Smooth muscle cell (in vitro differentiated cells): ENCODE results near the gene C11orf24. TPM values are rescaled to one million over a fixed set of nuclear protein-coding genes. Genes with fewer than 3 reads are reported as not detected.

ENCODE experiments used
- DNase-seq: peaks from one replicate; lab custom pipeline; 2025; ENCODE audit not compliant: unreplicated experiment; lab: John Stamatoyannopoulos, UW
- H2AFZ ChIP-seq: fragments of 200-600 bp; sonication (generic); 2 replicates; pipeline ENCODE4 v1.6.0; 2016; ENCODE audit warnings: antibody characterized with exemption, low read depth, mild to moderate bottlenecking
- H3F3A ChIP-seq: fragments of 200-600 bp; sonication (generic); 2 replicates; pipeline ENCODE4 v1.6.0; 2017; ENCODE audit warnings: antibody characterized with exemption, low read depth
- H3K27ac ChIP-seq: fragments of 200-600 bp; sonication (generic); 2 replicates; pipeline ENCODE4 v1.5.1; 2016; ENCODE audit warnings: low read depth, mild to moderate bottlenecking
- H3K27me3 ChIP-seq: fragments of 200-600 bp; sonication (generic); 2 replicates; pipeline ENCODE4 v1.6.1; 2016; ENCODE audit warnings: low read depth, mild to moderate bottlenecking
- H3K36me3 ChIP-seq: fragments of 200-600 bp; sonication (generic); 2 replicates; pipeline ENCODE4 v1.5.1; 2016; ENCODE audit warnings: low read depth
- H3K4me1 ChIP-seq: fragments of 200-600 bp; sonication (generic); 2 replicates; pipeline ENCODE4 v1.5.1; 2016; ENCODE audit warnings: low read depth
- H3K4me2 ChIP-seq: fragments of 200-600 bp; sonication (generic); 2 replicates; pipeline ENCODE4 v1.6.0; 2016; ENCODE audit warnings: mild to moderate bottlenecking
- H3K4me3 ChIP-seq: fragments of 200-600 bp; sonication (generic); 2 replicates; pipeline ENCODE4 v1.5.1; 2016; ENCODE audit warnings: mild to moderate bottlenecking
- H3K79me2 ChIP-seq: fragments of 200-600 bp; sonication (generic); 2 replicates; pipeline ENCODE4 v1.6.0; 2016; ENCODE audit warnings: low read depth, mild to moderate bottlenecking
- H3K9ac ChIP-seq: fragments of 200-600 bp; sonication (generic); 2 replicates; pipeline ENCODE4 v1.6.0; 2016; ENCODE audit warnings: low read depth
- H3K9me3 ChIP-seq: fragments of 200-600 bp; sonication (generic); replicated peaks from 2 replicates; pipeline ENCODE4 v1.5.1; 2016; ENCODE audit warnings: low read depth
- H4K20me1 ChIP-seq: fragments of 200-600 bp; sonication (generic); 2 replicates; pipeline ENCODE4 v1.6.0; 2016; ENCODE audit warnings: low read depth
- WGBS: methylation state at CpG from one replicate; pipeline ENCODE4 v1.1.7; 2016; ENCODE audit warnings: low lambda C conversion rate; 5-methylcytosine and 5-hydroxymethylcytosine counted together
- polyA plus RNA-seq: library from polyadenylated mRNA; unstranded; fragments of >200 nt; fragmentation: Nextera tagmentation; extraction: Ambion mirVana; gene quantifications from 2 replicates; pipeline ENCODE4 v1.2.1, GENCODE V29; 2016
- total RNA-seq: library from RNA; depleted of rRNA; stranded (reverse); fragments of >200 nt; gene quantifications from 2 replicates; pipeline ENCODE4 v1.2.3, GENCODE V29; 2014
- TF ChIP-seq, protein P1 (sequence below): fragments of 200-600 bp; sonication (generic); IDR thresholded peaks from 2 replicates; pipeline ENCODE4 v1.5.1; 2017; ENCODE audit warnings: borderline replicate concordance, mild to moderate bottlenecking, antibody characterized with exemption; ENCODE audit not compliant: insufficient read depth, poor library complexity, severe bottlenecking

C11orf24 gene
- total and polyA plus RNA-seq, 2 experiments from 2014 or later, result 58.1 to 97.5 TPM

DNA sequence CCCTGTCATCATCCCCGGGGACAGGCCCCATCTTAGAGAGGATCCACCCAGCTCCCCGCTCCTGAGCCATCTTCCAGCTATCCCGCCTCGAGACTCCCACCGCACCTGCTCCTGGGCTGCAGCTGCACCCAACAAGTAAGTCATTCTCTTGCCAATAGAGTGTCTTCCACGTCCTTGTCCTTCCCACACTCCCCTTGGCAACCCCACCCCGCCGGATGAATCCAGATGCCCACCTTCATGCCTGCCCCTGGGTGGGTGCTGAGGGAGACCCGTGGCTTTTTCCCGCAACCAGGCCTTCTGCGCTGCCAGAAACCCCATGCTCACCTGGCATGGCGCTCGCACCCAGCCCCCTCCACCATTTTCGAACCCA is 11.1 kb upstream of the C11orf24 start:
- Histone ChIP-seq H3F3A (no peaks in the 10 kb centered on the region), H3K4me3 (no peak overlapping the region), H4K20me1 (no peaks in the 10 kb centered on the region), H3K27me3 (no peaks in the 10 kb centered on the region), H3K36me3 (no peaks in the 10 kb centered on the region), H3K4me1 (no peaks in the 10 kb centered on the region), H3K4me2 (no peak overlapping the region), H2AFZ (no peak overlapping the region), H3K27ac (no peak overlapping the region), H3K9ac (no peak overlapping the region), H3K9me3 (no peaks in the 10 kb centered on the region), H3K79me2 (no peaks in the 10 kb centered on the region)
- TF ChIP-seq, protein P1, sequence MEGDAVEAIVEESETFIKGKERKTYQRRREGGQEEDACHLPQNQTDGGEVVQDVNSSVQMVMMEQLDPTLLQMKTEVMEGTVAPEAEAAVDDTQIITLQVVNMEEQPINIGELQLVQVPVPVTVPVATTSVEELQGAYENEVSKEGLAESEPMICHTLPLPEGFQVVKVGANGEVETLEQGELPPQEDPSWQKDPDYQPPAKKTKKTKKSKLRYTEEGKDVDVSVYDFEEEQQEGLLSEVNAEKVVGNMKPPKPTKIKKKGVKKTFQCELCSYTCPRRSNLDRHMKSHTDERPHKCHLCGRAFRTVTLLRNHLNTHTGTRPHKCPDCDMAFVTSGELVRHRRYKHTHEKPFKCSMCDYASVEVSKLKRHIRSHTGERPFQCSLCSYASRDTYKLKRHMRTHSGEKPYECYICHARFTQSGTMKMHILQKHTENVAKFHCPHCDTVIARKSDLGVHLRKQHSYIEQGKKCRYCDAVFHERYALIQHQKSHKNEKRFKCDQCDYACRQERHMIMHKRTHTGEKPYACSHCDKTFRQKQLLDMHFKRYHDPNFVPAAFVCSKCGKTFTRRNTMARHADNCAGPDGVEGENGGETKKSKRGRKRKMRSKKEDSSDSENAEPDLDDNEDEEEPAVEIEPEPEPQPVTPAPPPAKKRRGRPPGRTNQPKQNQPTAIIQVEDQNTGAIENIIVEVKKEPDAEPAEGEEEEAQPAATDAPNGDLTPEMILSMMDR, result no peak
- WGBS, result 96% methylated on average over 14 of the region's 14 CpGs
- no peak for DNase-seq

DNA sequence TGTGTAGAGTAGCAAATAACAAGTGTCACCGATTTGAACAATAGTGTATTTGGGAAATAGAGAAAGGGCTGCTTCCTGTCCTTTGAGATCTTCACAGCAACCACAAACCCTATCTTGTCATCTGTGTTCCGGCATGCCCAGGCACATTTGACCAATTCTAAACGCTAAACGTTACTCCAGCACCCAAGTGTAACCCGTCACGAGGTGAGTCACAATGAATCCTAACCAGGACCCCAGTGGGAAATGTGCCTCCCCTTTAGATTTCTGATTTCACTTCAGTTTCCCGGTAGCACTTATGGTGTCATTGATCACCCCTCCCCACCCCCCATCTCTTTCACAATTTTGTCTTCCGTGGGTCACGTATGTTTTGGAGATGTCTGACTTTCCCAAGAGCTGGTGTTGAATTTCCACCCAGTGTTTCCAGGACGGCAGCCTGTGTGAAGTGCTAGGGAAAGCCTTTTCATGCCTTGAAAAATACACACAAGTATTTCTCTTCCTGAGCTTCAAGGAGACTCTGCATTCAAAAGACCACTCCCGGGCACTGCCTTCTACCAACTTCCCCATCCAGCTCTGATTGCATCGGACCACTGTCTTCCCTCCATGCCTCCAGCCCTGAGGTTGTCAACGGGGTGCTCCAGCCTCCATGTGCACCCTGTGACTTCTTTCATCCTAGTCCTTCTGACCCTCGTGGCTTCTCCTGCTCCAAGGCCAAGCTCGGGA is 10.5 kb upstream of the C11orf24 start:
- no peak for DNase-seq
- Histone ChIP-seq H2AFZ (no peak overlapping the region), H3K79me2 (no peaks in the 10 kb centered on the region), H3K27ac (no peak overlapping the region), H3K27me3 (no peaks in the 10 kb centered on the region), H3K4me3 (no peak overlapping the region), H3K4me1 (no peaks in the 10 kb centered on the region), H3F3A (no peaks in the 10 kb centered on the region), H3K9me3 (no peaks in the 10 kb centered on the region), H4K20me1 (no peaks in the 10 kb centered on the region), H3K36me3 (no peaks in the 10 kb centered on the region), H3K9ac (no peak overlapping the region), H3K4me2 (no peak overlapping the region)
- TF ChIP-seq, protein P1, result no peak
- 85% methylated on average over 15 of the region's 15 CpGs for WGBS

DNA sequence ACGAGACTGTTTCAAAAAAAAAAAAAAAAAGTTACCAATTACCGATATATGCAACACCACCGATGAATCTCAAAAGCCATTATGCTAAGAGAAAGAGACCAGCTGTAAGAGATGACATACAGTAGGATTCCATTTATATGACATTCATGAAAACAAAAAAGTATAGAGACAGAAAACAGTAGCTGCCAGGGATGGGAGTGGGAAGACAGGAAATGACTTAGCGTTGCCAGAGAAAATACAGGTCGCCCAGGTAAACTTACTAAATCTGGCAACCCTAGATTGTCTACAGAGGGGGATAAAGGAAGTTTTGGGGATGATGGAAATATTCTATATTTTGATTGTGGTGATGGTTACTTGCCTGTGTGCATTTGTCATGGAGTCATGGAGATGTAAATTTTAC is 7.9 kb upstream of the C11orf24 start:
- no peak overlapping the region for H2AFZ ChIP-seq
- H3K4me3 ChIP-seq, result no peak overlapping the region
- H3K79me2 ChIP-seq, result no peaks in the 10 kb centered on the region
- TF ChIP-seq, protein P1, result no peak
- no peak for DNase-seq
- H3K27me3 ChIP-seq, result no peaks in the 10 kb centered on the region
- H3K27ac ChIP-seq, result no peak overlapping the region
- WGBS, result 90% methylated on average over 5 of the region's 5 CpGs
- no peak overlapping the region for H3K4me2 ChIP-seq
- H3K36me3 ChIP-seq, result no peaks in the 10 kb centered on the region
- no peaks in the 10 kb centered on the region for H3K9me3 ChIP-seq
- no peak overlapping the region for H3K9ac ChIP-seq
- no peaks in the 10 kb centered on the region for H4K20me1 ChIP-seq
- no peaks in the 10 kb centered on the region for H3K4me1 ChIP-seq
- no peaks in the 10 kb centered on the region for H3F3A ChIP-seq

DNA sequence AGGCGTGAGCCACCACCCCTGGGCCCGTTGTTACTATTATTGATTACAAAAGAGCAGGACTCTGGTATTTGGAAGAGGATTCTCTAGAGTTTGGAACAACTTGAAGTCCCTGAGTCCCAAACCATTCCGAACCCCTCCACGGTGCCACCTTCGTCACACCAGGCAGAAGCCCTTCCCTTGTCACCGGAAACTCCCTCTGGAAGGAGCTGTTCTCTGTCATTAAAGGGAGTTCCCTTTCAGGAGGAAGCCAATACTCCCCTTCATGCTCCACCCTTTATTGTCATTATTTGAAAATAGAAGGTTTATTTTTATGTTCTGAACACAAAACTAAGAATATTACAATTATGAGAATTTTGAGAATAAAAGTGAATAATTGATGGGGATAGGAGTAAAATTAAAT is 5.1 kb upstream of the C11orf24 start:
- no peaks in the 10 kb centered on the region for H3K4me1 ChIP-seq
- H3K9ac ChIP-seq, result no peak overlapping the region
- H3K27ac ChIP-seq, result no peak overlapping the region
- H3K4me3 ChIP-seq, result no peak overlapping the region
- WGBS, result 84% methylated on average over 6 of the region's 6 CpGs
- TF ChIP-seq, protein P1, result no peak
- no peaks in the 10 kb centered on the region for H4K20me1 ChIP-seq
- no peaks in the 10 kb centered on the region for H3F3A ChIP-seq
- no peak overlapping the region for H2AFZ ChIP-seq
- no peaks in the 10 kb centered on the region for H3K27me3 ChIP-seq
- H3K36me3 ChIP-seq, result no peaks in the 10 kb centered on the region
- no peak for DNase-seq
- no peaks in the 10 kb centered on the region for H3K79me2 ChIP-seq
- no peaks in the 10 kb centered on the region for H3K9me3 ChIP-seq
- no peak overlapping the region for H3K4me2 ChIP-seq
